T-helper 1 cell treated with Interleukin-12 subunit alpha and Interleukin-12 subunit beta and Interleukin-4 antibody, amounts not matched to agents 30 ng/mL and 1 ng/mL, for 36 hours (primary cell): ENCODE results near the gene CDC42BPB. TPM values are rescaled to one million over a fixed set of nuclear protein-coding genes. Genes with fewer than 3 reads are reported as not detected.

Experiments
- intact Hi-C: fragments of 100-400 bp; cut with micrococcal nuclease; formaldehyde crosslinking; loops from one replicate; pipeline ENCODE4 v1.15.1; 2024
- total RNA-seq: library from RNA; stranded (reverse); gene quantifications from 2 replicates; pipeline ENCODE4 v1.2.3, GENCODE V29; 2022

CDC42BPB gene
- total RNA-seq, 1 donor from 2014 or later = 1.2 TPM

DNA sequence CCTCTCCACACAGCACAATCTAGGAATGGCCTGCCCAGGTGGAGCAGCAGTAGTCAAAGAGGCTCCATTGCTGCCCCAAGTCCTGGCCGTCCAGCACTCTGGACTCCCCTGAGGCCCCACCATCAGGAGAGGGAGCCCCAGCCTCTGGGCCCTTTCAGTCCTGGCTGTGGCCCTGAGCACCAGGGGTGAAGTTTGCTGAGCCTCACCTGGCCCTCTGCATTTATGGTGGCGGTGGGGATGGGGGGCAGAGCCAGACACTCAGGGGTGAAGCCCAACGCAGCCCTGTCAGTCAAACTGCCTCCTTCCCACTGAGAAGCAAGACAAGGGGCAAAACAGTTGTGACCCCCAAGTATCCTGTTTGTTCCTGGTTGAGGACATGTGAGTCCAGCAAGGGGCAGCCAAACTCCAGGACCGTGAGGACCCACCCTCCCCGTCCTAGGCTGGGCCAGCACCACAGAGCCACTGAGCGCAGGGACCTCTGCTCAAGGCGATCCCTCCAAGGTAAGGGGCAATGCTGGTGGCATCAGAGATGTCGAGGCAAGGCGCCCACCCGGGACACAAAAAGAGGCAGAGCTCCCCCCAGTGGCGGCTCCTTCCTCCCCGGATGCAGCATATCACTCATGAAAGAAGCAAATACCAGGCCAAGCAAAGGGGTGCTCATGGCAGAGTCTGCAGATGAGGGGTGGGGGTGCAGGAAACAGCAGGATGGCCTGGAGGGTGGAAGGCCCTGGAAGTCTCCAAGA is 139.7 kb downstream of the CDC42BPB start:
- intact Hi-C loops = loop anchor here (1.0 kb wide), 2 partner anchors 142 to 223 kb away; no protein-coding TSS in a partner anchor

DNA sequence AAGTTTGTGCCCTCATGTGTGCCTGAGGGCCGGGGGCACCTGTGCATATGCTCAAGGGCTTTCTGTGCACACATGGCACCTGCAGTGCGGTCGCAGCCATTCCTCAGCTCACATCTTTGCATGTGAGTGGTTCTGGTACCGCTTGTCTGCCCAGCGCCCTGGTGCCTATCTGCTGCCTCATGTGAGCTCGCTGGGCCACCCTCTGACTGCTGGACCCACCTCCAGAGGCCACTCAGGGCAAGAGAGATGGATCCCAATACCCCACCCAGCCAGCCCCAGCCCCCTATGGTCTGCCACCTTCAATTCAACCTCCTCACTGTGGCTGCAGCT is 140.3 kb downstream of the CDC42BPB start:
- intact Hi-C loops = no loop called here

GRCh38 chr14:102916347-102917055 is 140.8 kb downstream of the CDC42BPB start:
- intact Hi-C loops = no loop called here

DNA sequence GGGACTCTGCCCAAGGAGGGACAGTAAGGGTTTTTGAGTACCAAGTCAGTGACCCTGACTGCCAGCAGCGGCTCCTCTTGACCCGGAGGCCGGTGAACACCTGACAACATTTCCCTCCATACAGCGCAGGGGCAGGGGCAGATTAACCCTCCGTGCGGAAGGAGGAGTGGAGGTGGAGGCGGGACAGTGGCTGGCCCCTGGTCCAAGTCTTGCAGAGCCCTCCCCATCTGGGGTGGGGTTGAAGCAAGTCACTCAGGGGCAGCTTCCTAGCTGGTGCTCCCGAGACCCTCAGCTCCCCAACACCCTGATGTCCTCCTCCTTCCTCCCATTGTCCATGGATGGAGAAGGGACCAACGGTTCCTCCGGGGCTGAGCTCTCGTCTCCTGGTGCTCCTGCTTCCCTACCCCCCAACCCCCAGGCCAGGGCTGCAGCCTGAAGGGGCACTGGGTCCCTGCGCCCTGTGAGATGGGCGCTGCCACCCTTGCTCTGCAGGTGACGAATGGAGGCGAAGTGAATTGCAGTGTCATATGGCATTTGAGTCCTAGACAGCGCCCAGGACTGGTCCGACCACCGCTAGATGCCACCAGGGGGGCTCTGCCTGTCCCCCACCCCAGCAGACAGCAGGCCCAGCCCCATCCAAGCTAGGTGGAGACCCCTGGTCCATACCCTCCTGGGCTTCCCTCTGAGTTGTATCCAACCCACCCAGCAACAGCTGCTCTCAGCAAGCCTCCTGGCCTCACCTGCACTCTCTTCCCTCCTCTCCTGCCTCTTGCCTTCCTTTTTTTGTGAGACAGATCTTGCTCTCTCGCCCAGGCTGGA is 141.8 kb downstream of the CDC42BPB start:
- intact Hi-C loops = no loop called here

GRCh38 chr14:102914474-102915291 is 142.7 kb downstream of the CDC42BPB start:
- intact Hi-C loops = no loop called here

DNA sequence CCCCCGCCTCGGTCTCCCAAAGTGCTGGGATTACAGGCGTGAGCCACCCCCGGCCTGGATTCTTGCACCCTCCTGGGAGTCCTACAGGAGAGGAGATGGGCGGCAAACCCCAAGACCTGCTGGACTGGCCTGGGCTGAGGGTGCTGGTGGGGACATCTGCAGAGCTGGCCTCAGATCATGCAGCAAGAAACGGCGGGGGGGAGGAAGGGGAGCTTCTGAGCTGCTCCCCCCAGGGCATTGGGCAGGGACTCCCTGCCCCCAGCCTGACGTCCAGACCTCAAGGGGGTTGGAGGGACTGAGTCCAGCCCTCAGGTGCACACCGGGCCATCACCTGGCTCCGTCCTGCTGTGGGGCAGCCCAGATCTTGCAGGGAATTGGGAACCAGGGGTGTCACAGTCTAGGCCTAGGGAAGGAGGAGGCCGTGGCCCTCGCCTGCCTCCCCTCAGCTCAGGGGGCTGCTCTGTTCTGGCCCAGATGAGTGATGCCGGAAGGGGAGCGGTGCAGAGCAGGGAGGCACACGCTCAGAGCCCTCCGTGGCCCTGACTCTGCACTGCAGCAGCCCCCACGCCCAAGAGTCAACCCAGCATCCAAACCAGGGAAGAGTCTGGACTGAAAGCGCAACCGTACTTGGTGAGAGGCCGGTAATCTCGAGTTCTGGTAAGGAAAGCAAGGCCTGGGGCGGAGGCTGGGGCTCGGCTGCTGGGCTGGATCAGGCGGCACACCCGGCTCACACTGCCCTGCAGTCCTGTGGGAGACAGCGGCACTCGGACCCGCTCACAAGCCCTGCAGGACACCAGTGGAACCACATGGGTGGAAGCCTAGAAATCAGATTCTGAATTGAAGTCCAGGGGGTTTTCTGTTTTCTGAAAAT is 143.8 kb downstream of the CDC42BPB start:
- intact Hi-C loops = no loop called here

- intact Hi-C loops = no loop called here
Observed at GRCh38 chr14:102911991-102912761, 145.2 kb downstream of the CDC42BPB start.

DNA sequence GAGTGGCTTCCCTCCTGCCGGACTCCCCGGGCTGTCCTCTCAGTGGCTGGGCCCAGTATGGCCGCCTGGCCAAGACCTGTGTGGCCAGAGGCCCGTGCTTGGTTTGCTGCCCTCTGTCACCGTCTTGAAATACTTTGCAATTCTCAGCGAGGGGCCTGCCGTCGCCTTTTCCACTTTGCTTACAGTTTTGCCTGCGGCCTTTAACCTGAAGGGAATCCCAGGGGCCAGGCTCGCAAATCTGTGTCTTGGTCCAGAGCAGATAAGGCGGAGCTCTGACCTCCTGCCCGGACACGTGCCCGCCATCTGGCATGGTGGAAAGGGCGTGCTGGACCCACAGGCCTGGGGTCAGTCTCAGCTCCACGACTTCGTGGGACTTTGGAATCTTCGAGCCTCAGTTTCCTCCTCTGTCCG is 145.8 kb downstream of the CDC42BPB start:
- intact Hi-C loops = no loop called here

DNA sequence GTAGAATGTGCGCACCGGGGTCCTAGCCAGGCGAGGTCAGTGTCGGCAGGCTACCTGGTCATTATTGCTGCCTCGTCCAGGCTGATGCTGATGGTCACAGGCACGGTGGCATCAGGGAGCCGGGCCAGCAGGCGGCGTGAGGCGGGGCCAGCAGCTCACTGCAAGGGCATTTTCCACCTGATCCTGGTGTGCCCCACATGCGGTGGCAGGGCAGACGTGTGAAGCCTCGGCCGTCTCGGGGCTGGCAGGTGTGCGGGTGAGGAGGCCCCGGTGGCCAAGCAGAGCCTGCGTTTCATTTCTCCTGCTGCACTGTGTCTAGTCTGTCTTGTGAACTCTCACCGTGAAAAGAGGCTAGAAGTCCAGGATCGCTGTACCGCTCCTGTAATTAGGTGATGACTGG is 146.9 kb downstream of the CDC42BPB start:
- intact Hi-C loops = no loop called here

DNA sequence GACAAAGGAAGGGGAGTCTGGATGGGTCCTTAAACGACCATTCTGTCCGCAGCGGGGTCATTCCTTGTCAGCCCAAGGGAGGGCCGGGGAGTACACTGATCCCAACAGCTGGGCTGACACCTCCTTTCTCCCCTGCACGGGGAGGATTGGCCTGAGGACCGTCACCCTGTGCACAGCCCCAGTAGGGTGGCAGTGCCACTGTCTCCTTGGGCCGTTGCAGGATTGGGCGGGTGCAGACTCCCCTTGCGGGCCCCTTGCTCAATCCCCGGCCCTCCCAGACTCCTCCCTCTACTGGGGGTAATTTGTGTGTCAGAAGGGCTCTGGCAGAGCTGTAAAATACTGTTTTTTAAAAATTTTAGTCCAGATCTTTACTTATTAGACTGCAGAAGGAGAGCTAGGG is 147.4 kb downstream of the CDC42BPB start:
- intact Hi-C loops = no loop called here

DNA sequence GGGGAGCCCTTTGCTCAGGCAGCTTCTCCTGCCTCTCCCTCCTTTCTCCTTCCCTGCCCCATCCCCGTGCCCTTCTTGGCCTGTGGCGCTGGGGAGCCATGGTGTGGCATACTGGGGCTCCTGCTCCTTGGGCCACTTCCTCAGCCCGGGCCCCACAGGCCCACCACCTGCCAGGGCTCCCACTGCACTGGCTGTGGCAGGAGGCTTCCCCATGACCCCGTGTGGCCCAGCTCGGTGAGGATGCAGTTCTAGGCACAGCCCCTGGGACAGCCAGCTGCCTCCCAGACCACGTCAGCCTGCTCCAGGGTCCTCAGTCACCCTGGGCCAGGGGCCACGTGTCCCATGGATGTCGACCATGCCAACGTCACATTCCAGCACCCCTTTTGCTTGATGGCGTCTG is 147.9 kb downstream of the CDC42BPB start:
- intact Hi-C loops = no loop called here

DNA sequence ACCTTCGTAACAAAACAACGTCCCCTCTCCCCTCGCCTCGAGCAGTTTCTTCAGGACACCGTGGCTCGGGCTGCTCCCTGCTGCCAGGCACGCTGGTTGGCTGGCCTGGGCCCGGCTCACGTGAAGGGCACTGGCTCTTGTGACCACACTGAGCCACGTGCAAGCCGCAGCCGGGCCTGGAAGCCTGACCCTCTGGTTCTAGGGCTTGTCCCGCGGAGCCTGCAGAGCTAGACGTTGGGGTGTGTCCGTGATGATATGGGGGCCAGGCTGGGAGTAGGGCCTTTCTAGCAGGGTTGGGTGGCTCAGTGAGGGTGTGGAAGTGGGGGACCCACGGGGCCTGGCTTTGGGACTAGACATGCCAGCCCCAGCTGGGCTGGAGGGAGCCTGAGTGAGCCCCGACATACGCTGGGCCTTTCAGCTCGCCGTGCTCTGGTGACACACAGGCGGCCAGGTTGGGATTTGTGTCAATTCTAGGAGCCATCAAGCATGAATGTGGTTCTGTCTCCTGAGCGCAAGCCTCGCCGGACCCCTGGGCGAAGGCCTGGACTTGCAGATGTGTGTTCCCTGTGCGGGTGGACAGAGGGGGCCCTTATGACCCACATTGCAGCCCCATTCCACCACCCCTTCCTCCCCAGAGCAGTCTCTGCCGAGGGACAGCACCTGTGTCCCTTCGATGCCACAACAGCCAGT is 148.4 kb downstream of the CDC42BPB start:
- intact Hi-C loops = no loop called here

GRCh38 chr14:102907980-102908730 is 149.2 kb downstream of the CDC42BPB start:
- intact Hi-C loops = no loop called here

DNA sequence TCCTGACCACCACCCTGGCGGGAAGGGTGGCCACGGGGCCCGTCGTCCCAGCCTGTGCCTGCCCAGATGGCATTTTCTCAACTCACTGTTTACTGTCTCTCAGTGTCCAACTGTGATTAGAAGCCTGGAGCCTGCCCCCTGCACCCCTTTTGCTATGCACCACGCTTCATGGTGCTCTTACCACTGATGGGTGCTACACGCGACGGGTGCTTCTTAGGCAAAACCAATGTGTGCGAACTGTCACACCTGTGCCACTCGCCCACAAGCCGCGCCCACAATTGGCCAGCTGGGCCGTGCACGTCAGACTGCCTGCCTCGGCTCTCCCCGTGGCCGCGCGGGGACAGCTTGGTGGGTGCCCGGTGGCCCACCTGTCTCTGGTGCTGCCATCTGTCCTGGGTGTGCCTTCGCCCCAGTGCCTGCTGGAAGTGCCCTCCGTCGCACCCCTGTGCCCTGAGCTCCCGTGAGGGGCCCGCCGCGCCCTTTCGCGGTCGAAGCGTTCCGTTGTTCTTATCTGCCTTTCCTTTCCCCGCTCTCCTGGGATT is 150.0 kb downstream of the CDC42BPB start:
- intact Hi-C loops = no loop called here

GRCh38 chr14:102906616-102907302 is 150.6 kb downstream of the CDC42BPB start:
- intact Hi-C loops = no loop called here

GRCh38 chr14:102905116-102906108 is 151.9 kb downstream of the CDC42BPB start:
- intact Hi-C loops = no loop called here
